Activated T-helper 1 cell treated with anti-CD3 and anti-CD28 coated beads, Interleukin-12 subunit alpha, Interleukin-12 subunit beta, Interleukin-2, Interleukin-4 antibody, amounts not matched to agents 30 ng/mL and 10 ng/mL and 1 ng/mL, durations not matched to agents 14 hours and 24 hours and 36 hours (primary cell): Measurements from ENCODE around the gene PPP2R5E. TPM values are rescaled to one million over a fixed set of nuclear protein-coding genes. Genes with fewer than 3 reads are reported as not detected.

Experiments
- total RNA-seq: library from RNA; stranded (reverse); gene quantifications from 2 replicates; pipeline ENCODE4 v1.2.3, GENCODE V29; 2022

PPP2R5E gene
- total RNA-seq, 1 donor from 2014 or later: 47.6 TPM

Other genes with a start within 250 kb of the PPP2R5E start
- not detected in 2 replicates for gene GPHB5, start 224.4 kb downstream of the PPP2R5E start, total RNA-seq
- 26.8 and 27.4 TPM in 2 replicates for gene WDR89, start 98.5 kb upstream of the PPP2R5E start, total RNA-seq
- 14.7 and 14.8 TPM in 2 replicates for gene SGPP1, start 184.7 kb upstream of the PPP2R5E start, total RNA-seq